ENCODE results near the gene PARD3B. TPM values are rescaled to one million over a fixed set of nuclear protein-coding genes. Genes with fewer than 3 reads are reported as not detected.
A peak's percentile ranks its signal among the peaks of the same experiment; 100 is the strongest.

Gene PARD3B
- total RNA-seq, 1 donor from 2014 or later: 8.4 TPM

GRCh38 chr2:205053827-205054410 lies 508.6 kb downstream of the PARD3B start:
- no peak for DNase-seq (ENCODE audit: low read depth, low spot score)

DNA sequence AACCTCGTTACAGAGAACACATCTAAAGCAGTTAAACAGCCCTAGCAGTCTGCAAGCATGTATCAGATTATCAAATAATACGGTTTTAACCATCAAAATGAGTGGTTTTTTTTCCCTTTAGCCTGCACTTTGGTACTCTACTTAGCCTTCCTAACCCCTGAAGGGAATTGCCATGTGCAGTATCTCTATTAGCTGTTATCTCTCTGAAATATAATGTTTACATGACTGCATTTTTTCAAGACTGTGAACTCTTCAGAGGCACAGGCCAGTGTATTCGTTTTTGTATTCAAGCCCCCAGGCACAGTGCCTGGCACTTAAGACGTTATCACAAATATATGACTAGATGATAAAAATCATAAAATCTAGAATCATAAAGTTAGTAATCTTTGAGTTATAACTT lies 509.5 kb downstream of the PARD3B start:
- no peak for DNase-seq (ENCODE audit: low read depth, low spot score)

DNA sequence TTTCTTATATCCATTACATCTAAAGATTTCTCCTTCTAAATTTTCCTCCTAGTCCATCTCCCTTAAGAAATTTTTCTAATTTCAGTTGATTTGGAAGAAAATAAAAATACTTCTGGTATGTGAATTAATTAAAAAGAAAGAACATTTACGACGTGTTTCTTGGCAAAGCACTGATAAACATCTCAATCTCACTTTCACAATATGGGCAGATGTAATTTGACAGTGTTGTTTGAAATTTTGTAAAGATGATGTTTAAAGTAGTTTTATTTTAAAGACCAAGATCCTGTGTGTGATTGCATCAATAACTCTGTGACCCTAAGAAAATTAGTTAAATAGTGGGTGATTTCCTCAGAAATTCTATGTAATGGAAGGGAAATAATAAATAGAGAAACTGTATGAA lies 510.0 kb downstream of the PARD3B start:
- DNase-seq (ENCODE audit: low read depth, low spot score): no peak

DNA sequence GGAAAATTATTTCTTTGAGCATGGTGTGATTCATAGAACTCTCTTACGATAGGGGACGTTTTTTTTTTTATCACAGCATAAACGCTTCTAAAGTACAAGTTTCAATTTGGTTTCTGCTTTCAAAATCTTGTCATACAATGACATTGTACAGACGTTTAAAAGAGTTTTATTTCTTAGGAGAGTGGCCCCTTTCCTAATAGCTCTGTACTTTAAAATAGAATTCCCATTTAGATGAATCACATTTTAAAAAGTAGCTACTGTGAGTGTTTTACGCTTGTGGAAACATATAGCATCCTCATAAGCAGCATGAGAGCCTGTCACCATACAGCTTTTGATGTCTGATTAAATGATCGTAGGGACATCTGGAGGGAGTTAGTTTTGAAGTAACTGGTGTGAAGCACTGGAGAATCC lies 510.9 kb downstream of the PARD3B start:
- no peak for DNase-seq (ENCODE audit: low read depth, low spot score)

DNA sequence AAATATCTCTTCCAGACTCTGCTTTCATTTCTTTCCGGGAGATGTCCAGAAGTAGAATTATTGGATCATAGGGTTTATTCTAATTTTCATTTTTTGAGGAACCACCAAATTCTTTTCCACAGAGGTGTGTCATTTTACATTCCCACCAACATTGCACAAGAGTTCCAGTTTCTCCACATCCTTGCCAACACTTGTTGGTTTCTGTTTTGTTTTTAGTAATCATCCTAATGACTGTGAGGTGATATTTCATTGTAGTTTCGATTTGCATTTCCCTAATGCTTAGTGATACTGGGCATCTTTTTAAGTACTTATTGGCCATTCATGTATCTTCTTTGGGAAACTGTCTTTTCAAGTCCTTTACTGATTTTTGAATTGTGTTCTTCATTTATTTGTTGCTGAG lies 513.1 kb downstream of the PARD3B start:
- DNase-seq (ENCODE audit: low read depth, low spot score): no peak

GRCh38 chr2:205060269-205060668 lies 515.0 kb downstream of the PARD3B start:
- DNase-seq (ENCODE audit: low read depth, low spot score): no peak

DNA sequence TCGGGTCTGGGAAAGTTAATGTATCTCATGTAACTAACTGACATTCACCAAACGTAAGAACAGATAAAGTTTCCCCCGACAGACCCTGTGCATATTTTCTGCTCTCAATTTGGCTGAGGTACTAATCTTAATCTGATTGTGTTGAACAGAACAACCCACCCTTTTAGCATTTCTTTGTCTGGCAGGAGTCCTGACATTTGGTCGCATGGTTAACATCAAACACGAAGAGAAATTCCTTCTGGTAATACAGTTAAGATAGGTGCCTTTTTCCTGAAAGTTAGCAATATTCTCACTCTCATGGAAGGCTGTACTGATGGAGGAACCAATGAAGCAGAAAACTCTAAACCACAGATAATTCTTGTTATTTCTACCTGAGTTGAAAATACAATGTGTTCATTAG lies 520.8 kb downstream of the PARD3B start:
- DNase-seq (ENCODE audit: low read depth, low spot score): no peak

GRCh38 chr2:205069928-205070327 lies 524.7 kb downstream of the PARD3B start:
- DNase-seq (ENCODE audit: low read depth, low spot score): no peak

GRCh38 chr2:205070889-205071288 lies 525.6 kb downstream of the PARD3B start:
- no peak for DNase-seq (ENCODE audit: low read depth, low spot score)

DNA sequence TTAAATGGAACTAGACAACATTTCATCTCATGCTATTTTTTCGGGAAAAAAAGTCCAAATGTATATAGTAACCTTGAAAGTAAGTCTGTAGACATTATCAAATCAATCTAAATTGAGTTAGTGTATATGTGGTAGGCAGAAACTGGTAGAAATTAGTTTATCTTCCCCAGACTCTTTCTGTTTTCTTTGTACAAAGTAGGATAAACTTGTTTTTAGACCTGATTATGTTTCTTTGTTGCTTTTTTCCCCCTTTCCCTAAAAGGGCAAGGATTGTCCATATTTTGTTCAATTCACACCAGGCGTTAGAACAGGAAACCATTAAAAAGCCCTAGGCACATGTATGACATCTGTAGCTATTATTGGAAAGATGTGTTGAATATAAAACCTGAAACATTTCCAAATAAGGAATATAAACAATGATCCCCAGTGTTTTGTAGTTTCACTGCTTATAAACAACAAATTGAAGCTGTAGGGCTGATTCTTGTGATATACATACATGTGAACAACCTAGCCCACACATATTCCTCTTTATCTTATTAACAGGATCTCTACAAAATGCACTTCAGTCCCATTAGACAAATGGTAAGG lies 528.3 kb downstream of the PARD3B start:
- peak; percentile 22 for DNase-seq (ENCODE audit: low read depth, low spot score)

DNA sequence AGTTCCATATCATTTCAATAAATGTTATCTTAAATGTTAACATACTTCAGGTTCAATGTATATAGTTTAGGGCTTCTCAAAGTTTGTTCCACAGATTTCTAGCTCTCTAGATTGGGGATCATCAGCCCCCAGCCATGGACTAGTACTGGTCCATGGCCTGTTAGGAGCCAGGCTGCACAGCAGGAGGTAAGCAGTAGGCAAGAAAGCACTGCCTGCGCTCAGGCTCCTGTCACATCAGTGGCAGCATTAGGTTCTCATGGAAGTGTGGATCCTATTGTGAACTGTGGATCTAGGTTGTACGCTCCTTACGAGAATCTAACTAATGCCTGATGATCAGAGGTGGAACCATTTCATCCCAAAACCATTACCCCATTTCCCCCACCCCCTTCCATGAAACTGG lies 531.1 kb downstream of the PARD3B start:
- DNase-seq (ENCODE audit: low read depth, low spot score): no peak

GRCh38 chr2:205077159-205077558 lies 531.9 kb downstream of the PARD3B start:
- DNase-seq (ENCODE audit: low read depth, low spot score): no peak

DNA sequence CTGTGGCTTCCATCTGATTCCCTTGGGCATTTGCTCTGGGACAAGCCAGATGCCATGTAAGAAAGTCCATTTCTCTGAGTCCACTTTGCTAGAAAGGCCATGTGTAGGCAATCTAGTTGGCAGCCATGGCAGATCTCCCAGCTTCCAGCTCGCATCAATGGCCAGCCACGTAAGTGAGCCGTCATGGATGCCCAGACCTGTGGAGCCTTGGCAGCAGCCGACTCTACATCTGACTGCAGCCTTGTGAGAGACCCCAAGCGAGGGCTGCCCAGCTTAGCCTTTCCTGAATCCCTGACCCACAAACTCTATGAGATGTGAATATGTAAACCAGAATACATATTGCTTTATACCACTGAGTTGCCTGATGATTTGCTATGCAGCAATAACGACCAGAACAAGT lies 533.5 kb downstream of the PARD3B start:
- no peak for DNase-seq (ENCODE audit: low read depth, low spot score)

- DNase-seq (ENCODE audit: low read depth, low spot score): no peak
Observed at GRCh38 chr2:205079173-205079572, 533.9 kb downstream of the PARD3B start.

DNA sequence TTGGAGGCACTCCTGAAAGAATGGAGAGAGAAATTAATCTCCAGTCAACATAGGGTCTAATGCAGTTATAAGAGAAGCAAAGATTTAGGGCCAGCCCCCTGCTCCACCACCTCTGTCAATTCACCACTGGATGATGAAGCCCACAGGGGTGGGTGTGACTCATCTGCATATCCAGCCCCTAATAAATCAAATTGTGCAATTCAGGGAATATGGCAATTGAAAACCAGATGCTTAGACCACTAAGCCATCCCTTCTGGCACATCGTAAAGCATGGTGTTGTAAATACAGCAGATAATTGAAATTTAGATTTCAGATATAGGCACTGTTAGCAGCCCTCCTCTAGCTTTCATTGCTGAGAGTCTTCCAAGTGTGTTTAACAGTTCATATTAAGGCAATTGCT lies 541.4 kb downstream of the PARD3B start:
- no peak for DNase-seq (ENCODE audit: low read depth, low spot score)

DNA sequence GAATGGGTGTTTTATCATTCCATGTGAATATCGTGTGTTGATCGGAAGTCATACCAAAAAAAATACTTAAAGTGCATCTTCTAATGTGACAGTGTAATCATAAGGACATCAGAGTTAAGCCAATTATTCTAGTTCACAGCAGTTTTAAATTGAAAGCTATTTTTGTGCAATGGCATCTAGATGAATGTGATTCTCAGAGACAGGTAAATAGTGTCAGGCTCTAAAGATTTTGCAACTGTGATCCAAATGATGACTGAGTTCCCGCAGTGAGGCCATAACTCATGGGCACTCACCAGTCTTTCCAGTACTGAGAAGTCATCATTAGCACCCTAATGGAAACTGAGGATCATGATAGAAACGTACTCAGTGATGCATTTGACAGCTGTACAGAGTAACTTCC lies 542.6 kb downstream of the PARD3B start:
- no peak for DNase-seq (ENCODE audit: low read depth, low spot score)

- DNase-seq (ENCODE audit: low read depth, low spot score): no peak
Observed at GRCh38 chr2:205089958-205090357, 544.7 kb downstream of the PARD3B start.

- DNase-seq (ENCODE audit: low read depth, low spot score): no peak
Observed at GRCh38 chr2:205091411-205091810, 546.1 kb downstream of the PARD3B start.

DNA sequence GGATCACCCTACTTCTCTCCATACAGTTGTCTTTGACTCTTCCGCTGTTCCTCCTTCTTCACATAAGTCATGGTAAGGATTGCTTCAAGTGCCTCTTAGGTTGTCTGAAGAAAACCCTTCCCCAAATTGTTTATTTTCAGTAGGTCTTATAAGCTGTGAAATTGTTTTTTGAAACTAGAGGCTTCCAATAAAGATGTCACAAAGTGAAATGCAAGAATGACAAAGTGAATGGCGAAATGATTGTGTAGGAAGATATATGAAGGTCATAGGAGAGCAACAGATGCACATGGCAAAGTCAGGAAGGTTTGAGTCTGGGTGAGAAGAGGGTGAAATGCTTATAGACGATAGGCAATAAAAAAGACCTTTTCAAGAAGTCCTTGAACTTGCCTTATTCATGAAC lies 548.8 kb downstream of the PARD3B start:
- DNase-seq (ENCODE audit: low read depth, low spot score): no peak

GRCh38 chr2:205103699-205104098 lies 558.4 kb downstream of the PARD3B start:
- no peak for DNase-seq (ENCODE audit: low read depth, low spot score)

DNA sequence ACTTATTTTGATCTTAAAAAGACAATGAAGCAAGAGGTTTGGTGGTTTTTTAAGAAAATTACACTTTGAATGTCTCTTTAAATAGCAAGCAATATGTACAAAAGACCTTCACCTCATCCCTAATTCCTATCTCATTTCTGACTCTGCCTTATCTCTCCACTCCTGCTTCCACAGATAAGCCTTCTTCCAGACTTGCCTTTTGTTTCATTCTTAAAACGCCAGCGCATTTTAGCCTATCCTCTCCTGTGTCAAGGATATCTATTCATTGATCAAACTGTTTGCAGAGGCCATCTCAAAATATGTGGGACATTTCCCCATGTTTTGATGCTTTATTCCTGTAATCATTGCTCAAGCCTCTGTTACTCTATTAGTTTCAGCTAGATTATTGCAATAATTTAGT lies 562.5 kb downstream of the PARD3B start:
- no peak for DNase-seq (ENCODE audit: low read depth, low spot score)

DNA sequence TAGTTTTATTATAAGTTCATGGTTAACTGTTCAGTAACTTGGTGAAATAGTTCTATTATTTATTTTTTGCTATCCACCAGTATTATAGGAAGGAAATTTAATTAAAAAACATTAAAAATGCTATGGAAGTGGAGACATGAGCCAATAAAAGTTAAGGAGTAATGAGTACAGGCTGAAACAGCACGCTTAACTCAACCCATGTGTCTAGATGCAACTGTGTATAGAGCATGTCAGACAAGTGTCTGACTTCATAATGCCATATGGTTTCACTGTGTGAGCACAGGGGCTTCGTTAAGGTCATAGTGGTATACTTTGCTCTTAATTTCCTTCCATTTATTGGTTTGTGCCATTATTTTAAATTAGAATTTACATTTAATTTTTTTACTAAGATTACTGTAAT lies 570.2 kb downstream of the PARD3B start:
- DNase-seq (ENCODE audit: low read depth, low spot score): no peak

DNA sequence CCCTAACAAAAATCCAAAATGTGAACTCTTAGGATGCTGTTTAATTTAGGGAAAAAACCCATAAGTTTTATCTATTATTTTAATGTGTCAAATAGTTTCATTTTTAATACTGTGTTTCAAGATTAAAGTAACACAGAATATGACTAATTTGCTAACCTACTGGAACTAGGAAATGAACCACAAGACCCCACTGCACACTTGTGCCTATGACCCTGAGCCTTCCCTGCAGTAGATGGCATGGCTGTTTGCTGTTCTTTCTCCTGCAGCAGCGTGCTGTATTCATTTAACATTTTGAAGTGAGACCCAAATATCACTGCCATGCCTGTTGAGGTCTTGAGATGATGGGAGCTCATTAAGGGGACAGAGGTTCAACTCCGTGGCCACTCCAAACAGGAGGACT lies 571.9 kb downstream of the PARD3B start:
- DNase-seq (ENCODE audit: low read depth, low spot score): no peak

GRCh38 chr2:205119136-205119535 lies 573.9 kb downstream of the PARD3B start:
- DNase-seq (ENCODE audit: low read depth, low spot score): no peak
